HCT116 (cell line): Measurements from ENCODE around the gene LAX1. TPM values are rescaled to one million over a fixed set of nuclear protein-coding genes. Genes with fewer than 3 reads are reported as not detected.

Experiments
- ATAC-seq: fragments of 200-7000 bp; cut with Tn5 transposase; 2 replicates; pipeline ENCODE4 v1.9.1; 2020; ENCODE audit warnings: mild to moderate bottlenecking, moderate library complexity
- BruUV-seq: library from RNA; stranded (reverse); fragments of 400-500 nt; replicated peaks from 2 replicates; lab custom pipeline; 2021; lab: Mats Ljungman, UMichigan
- CTCF ChIA-PET: fragments of 300-600 bp; sonication (Branson Sonifier 250); formaldehyde crosslinking; loops from one replicate; lab custom pipeline; 2021; ENCODE audit warnings: antibody characterized with exemption; lab: Charles Lee
- POLR2A ChIA-PET: fragments of 300-600, 350-600 bp; sonication (Branson Sonifier 250); formaldehyde crosslinking; loops from one replicate; lab custom pipeline; 2021; ENCODE audit warnings: antibody characterized with exemption; lab: Charles Lee
- RAD21 ChIA-PET, 2 experiments: fragments of 300-600 bp; sonication (Branson Sonifier 250); formaldehyde crosslinking; loops; one replicate each; lab custom pipeline; 2023; ENCODE audit warnings: low total read pairs in 2 of 2; ENCODE audit not compliant: uncharacterized antibody in 2 of 2, unreplicated experiment in 2 of 2, low non-redundant PET in 1 of 2; lab: Charles Lee
- DNase-seq: peaks from one replicate; pipeline ENCODE4 v3.0.0-alpha.2; 2010; ENCODE audit warnings: low read depth, low spot score
- H2AFZ ChIP-seq: fragments of 200-600 bp; shearing (Covaris generic), sonication (generic); 2 replicates; pipeline ENCODE4 v1.6.1; 2017; ENCODE audit warnings: low read depth, mixed run types, mixed read lengths, antibody characterized with exemption, low read length; ENCODE audit not compliant: poor library complexity, severe bottlenecking
- H3K27ac ChIP-seq: 2 replicates; pipeline ENCODE4 v1.5.1; 2012; ENCODE audit warnings: low read depth, low read length
- H3K27me3 ChIP-seq: fragments of 200-600 bp; sonication (generic); 2 replicates; pipeline ENCODE4 v1.6.1; 2016; ENCODE audit warnings: mixed run types, low read length, mixed read lengths; ENCODE audit not compliant: insufficient read depth
- H3K36me3 ChIP-seq, 2 experiments: fragments of 200-500 bp in 1 of 2; fragments of 200-600 bp in 1 of 2; sonication (Bioruptor generic) in 1 of 2; sonication (generic) in 1 of 2; 2 replicates each; pipeline versions ENCODE4 v1.5.1 to v1.6.1; 2014 to 2016; ENCODE audit warnings: low read length in 2 of 2, inconsistent platforms in 1 of 2, mixed read lengths in 1 of 2, mixed run types in 1 of 2; ENCODE audit not compliant: insufficient read depth in 2 of 2, control insufficient read depth in 1 of 2
- H3K4me1 ChIP-seq, 2 experiments: fragments of 200-600 bp in 1 of 2; sonication (generic) in 1 of 2; 2 replicates each; pipeline versions ENCODE4 v1.5.1 to v1.6.1; 2012 to 2017; ENCODE audit warnings: low read length in 2 of 2, inconsistent platforms in 1 of 2, mild to moderate bottlenecking in 1 of 2, mixed read lengths in 1 of 2, mixed run types in 1 of 2, moderate library complexity in 1 of 2; ENCODE audit not compliant: insufficient read depth in 2 of 2, control insufficient read depth in 1 of 2
- H3K4me2 ChIP-seq: fragments of 200-600 bp; sonication (generic); 2 replicates; pipeline ENCODE4 v1.6.1; 2017; ENCODE audit warnings: mixed run types, low read length, mixed read lengths
- H3K4me3 ChIP-seq, 2 experiments: fragments of 200-600 bp in 1 of 2; sonication (generic) in 1 of 2; replicated peaks in 1 of 2; 2 replicates each; pipeline ENCODE4 v1.5.1; 2011 to 2016; ENCODE audit warnings: low read length in 2 of 2, control low read depth in 1 of 2, low read depth in 1 of 2, mild to moderate bottlenecking in 1 of 2, mixed read lengths in 1 of 2, mixed run types in 1 of 2
- H3K79me2 ChIP-seq: fragments of 200-600 bp; sonication (generic); 2 replicates; pipeline ENCODE4 v1.6.1; 2017; ENCODE audit warnings: mild to moderate bottlenecking, mixed run types, low read length, moderate library complexity, mixed read lengths; ENCODE audit not compliant: insufficient read depth
- H3K9ac ChIP-seq: fragments of 200-600 bp; sonication (generic); 2 replicates; pipeline ENCODE4 v1.6.1; 2016; ENCODE audit warnings: low read length, mixed read lengths
- H3K9me2 ChIP-seq: fragments of 200-600 bp; sonication (generic), shearing (Covaris generic); 2 replicates; pipeline ENCODE4 v1.6.1; 2017; ENCODE audit warnings: mixed run types, mild to moderate bottlenecking, moderate library complexity; ENCODE audit not compliant: insufficient read depth
- H3K9me3 ChIP-seq, 2 experiments: fragments of 200-500 bp in 1 of 2; fragments of 200-600 bp in 1 of 2; sonication (Bioruptor generic) in 1 of 2; sonication (generic) in 1 of 2; 2 replicates each; pipeline ENCODE4 v1.6.1; 2014 to 2017; ENCODE audit warnings: low read length in 2 of 2, mixed read lengths in 2 of 2, inconsistent platforms in 1 of 2, low read depth in 1 of 2, mild to moderate bottlenecking in 1 of 2, mixed run types in 1 of 2, moderate library complexity in 1 of 2; ENCODE audit not compliant: control insufficient read depth in 1 of 2, insufficient read depth in 1 of 2
- H4K20me1 ChIP-seq: fragments of 200-600 bp; sonication (generic), shearing (Covaris generic); 2 replicates; pipeline ENCODE4 v1.6.1; 2017; ENCODE audit warnings: mixed run types, mild to moderate bottlenecking, moderate library complexity; ENCODE audit not compliant: insufficient read depth
- ATF3 ChIP-seq: IDR thresholded peaks from 2 replicates; pipeline ENCODE4 v1.6.1; 2012
- CBX3 ChIP-seq: IDR thresholded peaks from 2 replicates; pipeline ENCODE4 v1.6.1; 2012; ENCODE audit warnings: low read depth
- CEBPB ChIP-seq: IDR thresholded peaks from 2 replicates; pipeline ENCODE4 v1.6.1; 2012; ENCODE audit warnings: low read depth
- ELF1 ChIP-seq: IDR thresholded peaks from 2 replicates; pipeline ENCODE4 v1.6.1; 2012; ENCODE audit warnings: low read depth, borderline replicate concordance
- EZH2 ChIP-seq: fragments of 200-600 bp; sonication (generic); IDR thresholded peaks from 2 replicates; pipeline ENCODE4 v1.6.1; 2017; ENCODE audit warnings: antibody characterized with exemption, mixed run types
- EZH2phosphoT487 ChIP-seq: fragments of 200-600 bp; IDR thresholded peaks from 2 replicates; pipeline ENCODE4 v1.6.1; 2018; ENCODE audit warnings: antibody characterized with exemption, borderline replicate concordance
- FOSL1 ChIP-seq: IDR thresholded peaks from 2 replicates; pipeline ENCODE4 v1.6.1; 2012; ENCODE audit warnings: low read depth
- JUND ChIP-seq: IDR thresholded peaks from 2 replicates; pipeline ENCODE4 v1.6.1; 2012
- POLR2A ChIP-seq: IDR thresholded peaks from 2 replicates; pipeline ENCODE4 v1.7.0; 2011; ENCODE audit warnings: borderline replicate concordance; ENCODE audit not compliant: insufficient read depth, insufficient read length; ENCODE audit errors: extremely low read depth
- POLR2AphosphoS5 ChIP-seq: IDR thresholded peaks from 2 replicates; pipeline ENCODE4 v1.6.1; 2011; ENCODE audit warnings: mild to moderate bottlenecking, low read depth, low read length, moderate library complexity
- RAD21 ChIP-seq: IDR thresholded peaks from 2 replicates; pipeline ENCODE4 v1.6.1; 2012; ENCODE audit warnings: low read depth, mild to moderate bottlenecking
- REST ChIP-seq: IDR thresholded peaks from 2 replicates; pipeline ENCODE4 v1.6.1; 2012; ENCODE audit warnings: low read depth
- SIN3A ChIP-seq: IDR thresholded peaks from 2 replicates; pipeline ENCODE4 v1.6.1; 2012; ENCODE audit warnings: low read depth
- SP1 ChIP-seq: IDR thresholded peaks from 2 replicates; pipeline ENCODE4 v1.6.1; 2012; ENCODE audit warnings: low read depth
- SRF ChIP-seq: IDR thresholded peaks from 2 replicates; pipeline ENCODE4 v1.6.1; 2012; ENCODE audit warnings: low read depth
- TCF7L2 ChIP-seq: IDR thresholded peaks from 2 replicates; pipeline ENCODE4 v1.7.0; 2011; ENCODE audit warnings: borderline replicate concordance, inconsistent platforms; ENCODE audit not compliant: insufficient read depth, insufficient read length; ENCODE audit errors: extremely low read depth
- YY1 ChIP-seq: IDR thresholded peaks from 2 replicates; pipeline ENCODE4 v1.6.1; 2011; ENCODE audit warnings: low read length, low read depth, moderate library complexity, mild to moderate bottlenecking; ENCODE audit not compliant: insufficient replicate concordance; ENCODE audit errors: extremely low read depth
- ZNF274 ChIP-seq: fragments of 200-500 bp; sonication (Bioruptor generic); IDR thresholded peaks from 2 replicates; pipeline ENCODE4 v1.6.1; 2014; ENCODE audit warnings: mild to moderate bottlenecking, low read depth, low read length, inconsistent platforms
- intact Hi-C: fragments of 100-400 bp; cut with micrococcal nuclease; formaldehyde crosslinking; loops from 2 replicates; pipeline ENCODE4 v1.10.0; 2022
- total RNA-seq: library from RNA; stranded (reverse); gene quantifications from one replicate; pipeline ENCODE4 v1.2.1, GENCODE V29; 2021; ENCODE audit not compliant: unreplicated experiment

LAX1 gene
- total RNA-seq, 1 experiment from 2014 or later, result 0.12 TPM

- Histone ChIP-seq H3K9me2 (no peaks in the 10 kb centered on the region), H3K9me3 (no peaks in the 10 kb centered on the region), H3K4me1 (peaks cover 0 to 13% of the 10 kb centered on the region in 2 experiments; a peak in 3 of 4 replicates), H3K9ac (no peak overlapping the region), H3K27ac (no peak overlapping the region), H2AFZ (no peak overlapping the region), H4K20me1 (peaks cover 16% of the 10 kb centered on the region; the same call in 1 of the 2 replicates), H3K4me2 (no peak overlapping the region), H3K27me3 (no peaks in the 10 kb centered on the region), H3K79me2 (peaks cover 99% of the 10 kb centered on the region), H3K36me3 (peaks cover 13 to 21% of the 10 kb centered on the region in 2 experiments), H3K4me3 (no peak overlapping the region)
- intact Hi-C loops, result no loop called here
- CTCF ChIA-PET, result no interaction called here
- TF ChIP-seq SRF, result no peak
- TF ChIP-seq YY1, result no peak
- TF ChIP-seq TCF7L2, result no peak
- no peak for TF ChIP-seq POLR2AphosphoS5
- TF ChIP-seq POLR2A, result no peak
- no TSS peak for BruUV-seq
- ATAC-seq (no peak), DNase-seq (no peak)
- POLR2A ChIA-PET, result no interaction called here
- RAD21 ChIA-PET, result no interaction called here
These were observed 42.2 kb downstream of the LAX1 start for GRCh38 chr1:203807196-203807595.

GRCh38 chr1:203813581-203814341 is 48.8 kb downstream of the LAX1 start:
- peaks cover 17 to 21% of the 10 kb centered on the region in 2 experiments for H3K36me3 ChIP-seq
- TF ChIP-seq FOSL1, result no peak
- TF ChIP-seq ZNF274, result no peak
- no peak for TF ChIP-seq CBX3
- TF ChIP-seq RAD21, result no peak
- TF ChIP-seq JUND, result no peak
- TF ChIP-seq SRF, result no peak
- TF ChIP-seq REST, result no peak
- no peak for TF ChIP-seq EZH2phosphoT487
- TF ChIP-seq ATF3, result no peak
- TF ChIP-seq CEBPB, result no peak
- no peak for TF ChIP-seq TCF7L2
- TF ChIP-seq SP1, result no peak
- TF ChIP-seq SIN3A, result no peak
- TF ChIP-seq EZH2, result no peak
- TF ChIP-seq ELF1, result no peak

More at GRCh38 chr1:203813581-203814341, 48.8 kb downstream of the LAX1 start:
- no peak overlapping the region for H2AFZ ChIP-seq
- no peaks in the 10 kb centered on the region for H3K27me3 ChIP-seq
- H3K9ac ChIP-seq, result no peak overlapping the region
- no peak overlapping the region for H3K4me3 ChIP-seq
- H3K9me3 ChIP-seq, result no peaks in the 10 kb centered on the region
- CTCF ChIA-PET, result no interaction called here
- H3K4me2 ChIP-seq, result no peak overlapping the region
- no peak for ATAC-seq
- H3K4me1 ChIP-seq, result peaks cover 0 to 13% of the 10 kb centered on the region in 2 experiments; a peak in 3 of 4 replicates
- RAD21 ChIA-PET, result no interaction called here
- intact Hi-C loops, result no loop called here
- H3K9me2 ChIP-seq, result no peaks in the 10 kb centered on the region
- peaks cover 4% of the 10 kb centered on the region; the same call in 1 of the 2 replicates for H4K20me1 ChIP-seq
- H3K27ac ChIP-seq, result no peak overlapping the region
- no peak for DNase-seq
- peaks cover 96% of the 10 kb centered on the region for H3K79me2 ChIP-seq
- POLR2A ChIA-PET, result no interaction called here
- BruUV-seq, result no TSS peak
